Measurements from ENCODE around the gene CENPL. TPM values are rescaled to one million over a fixed set of nuclear protein-coding genes. Genes with fewer than 3 reads are reported as not detected.

Gene CENPL
- total and polyA plus RNA-seq, 2 of the 8 experiments (the other 6 are each of a cell fraction or from before 2014, with no cell fraction given): 6.6 to 16.0 TPM

GRCh38 chr1:173853074-173853473 lies 28.4 kb upstream of the CENPL start:
- Histone ChIP-seq H3K23ac (ENCODE audit: insufficient read length) (no peak overlapping the region), H2BK15ac (ENCODE audit: low read length) (no peak overlapping the region), H3K18ac (ENCODE audit: extremely low read depth, low read length) (no peak overlapping the region; the same call in 1 of the 2 replicates), H2BK120ac (replicated peaks; ENCODE audit: low read depth, low read length) (no peak overlapping the region), H2AK5ac (ENCODE audit: low read depth, low read length) (no peak overlapping the region; the same call in 1 of the 2 replicates), H4K8ac (ENCODE audit: extremely low read depth, insufficient read depth, low read length) (no peak overlapping the region), H4K91ac (replicated peaks; ENCODE audit: insufficient read length, low read length) (no peak overlapping the region), H3K56ac (replicated peaks; ENCODE audit: insufficient read length, low read depth, low read length) (no peak overlapping the region), H3K23me2 (ENCODE audit: low read depth, low read length) (no peaks in the 10 kb centered on the region), H4K20me1 (replicated peaks in 1 of 2; ENCODE audit: control insufficient read depth in 1 of 2, insufficient read depth in 2 of 2, low read length in 2 of 2) (peaks cover 0 to 1% of the 10 kb centered on the region in 2 experiments), H3K36me3 (ENCODE audit: control insufficient read depth in 2 of 4, insufficient read depth in 4 of 4, low read length in 3 of 4) (peaks cover 8 to 51% (median 22%) of the 10 kb centered on the region in 4 experiments; a peak in 7 of 8 replicates), H3K4me3 (ENCODE audit: extremely low read depth in 1 of 4, insufficient read depth in 2 of 4, low read depth in 3 of 4, low read length in 4 of 4) (no peak overlapping the region), H2BK12ac (ENCODE audit: low read depth, low read length) (no peak overlapping the region; the same call in 1 of the 2 replicates), H2BK20ac (ENCODE audit: low read length) (no peak overlapping the region), H3K14ac (ENCODE audit: insufficient read length) (no peak overlapping the region), H3K27me3 (replicated peaks in 1 of 4; ENCODE audit: control insufficient read depth in 3 of 4, extremely low read depth in 1 of 4, insufficient read depth in 3 of 4, low read length in 3 of 4) (no peaks in the 10 kb centered on the region), H3K4ac (replicated peaks; ENCODE audit: insufficient read length, low read depth, low read length) (no peak overlapping the region), H3K9me3 (ENCODE audit: insufficient read depth in 2 of 2, low read depth in 1 of 2, low read length in 1 of 2) (no peaks in the 10 kb centered on the region), H3K4me2 (ENCODE audit: insufficient read depth in 1 of 2, low read depth in 2 of 2, low read length in 2 of 2) (peak overlapping the region in 1 of 2 experiments; percentile 53; a peak in 2 of 4 replicates), H2BK5ac (ENCODE audit: low read depth, low read length) (0 out of 2 replicates have a peak overlapping the region, but pooled peaks have one; percentile 15), H4K5ac (ENCODE audit: insufficient read length, low read depth, low read length) (no peak overlapping the region), H3K9ac (replicated peaks in 1 of 4; ENCODE audit: extremely low read depth in 1 of 4, low read depth in 3 of 4, low read length in 3 of 4) (no peak overlapping the region), H3K4me1 (replicated peaks in 1 of 4; ENCODE audit: control insufficient read depth in 3 of 4, insufficient read depth in 4 of 4, low read length in 3 of 4) (peaks cover 0 to 9% (median 4%) of the 10 kb centered on the region in 4 experiments; a peak in 5 of 7 replicates), H3K79me2 (ENCODE audit: control insufficient read depth in 1 of 2, insufficient read depth in 2 of 2, low read length in 2 of 2) (no peaks in the 10 kb centered on the region), H3K27ac (ENCODE audit: low read depth, low read length) (no peak overlapping the region), H3K79me1 (ENCODE audit: low read depth, low read length) (no peaks in the 10 kb centered on the region), H2AFZ (ENCODE audit: low read length) (no peak overlapping the region)
- DNase-seq (ENCODE audit: low read depth in 1 of 2, low spot score in 2 of 2) (no peak), FAIRE-seq (peak; percentile 69)
- CTCF ChIA-PET (ENCODE audit: partially characterized antibody): no interaction called here
- POLR2A ChIA-PET (ENCODE audit: partially characterized antibody): interaction anchor here (1.0 to 17.5 kb wide), 5 partner anchors 9 to 29 kb away, joined by 3 to 475 read pairs (median 5); partner anchors contain the start of genes CENPL, DARS2, GAS5 and ZBTB37
- TF ChIP-seq, protein P1, sequence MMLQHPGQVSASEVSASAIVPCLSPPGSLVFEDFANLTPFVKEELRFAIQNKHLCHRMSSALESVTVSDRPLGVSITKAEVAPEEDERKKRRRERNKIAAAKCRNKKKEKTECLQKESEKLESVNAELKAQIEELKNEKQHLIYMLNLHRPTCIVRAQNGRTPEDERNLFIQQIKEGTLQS (IDR thresholded peaks at IDR 0.05; ENCODE audit: insufficient read depth, low read depth, low read length): no peak
- TF ChIP-seq CREB1 (IDR thresholded peaks at IDR 0.05) (peak; percentile 6; the same call in 1 of the 2 replicates), SP1 (IDR thresholded peaks at IDR 0.05; ENCODE audit: low read depth, low read length) (0 out of 2 replicates have a peak, but pooled peaks have one; percentile 16), GABPA (IDR thresholded peaks at IDR 0.05; ENCODE audit: borderline replicate concordance, insufficient read depth, low read length) (no peak), MAFK (IDR thresholded peaks at IDR 0.05; ENCODE audit: low read depth, low read length) (peak; percentile 43)
- WGBS, 2 experiments (ENCODE audit: extremely low coverage in 1 of 2, insufficient coverage in 1 of 2, insufficient read length in 1 of 2, insufficient replicate concordance in 2 of 2, low coverage in 1 of 2, low lambda C conversion rate in 2 of 2, missing lambda C conversion rate in 1 of 2): 64% methylated on average over 5 of the region's 5 CpGs; no CpG with 5 or more reads in 1 of the 2 experiments
